ENCODE measurements around the gene ACOXL.
"Not testable (repeated sequence)": the region's sequence is repeated elsewhere in the genome, so short reads cannot be mapped to it uniquely, and the experiment has no call there.

Gene ACOXL

DNA sequence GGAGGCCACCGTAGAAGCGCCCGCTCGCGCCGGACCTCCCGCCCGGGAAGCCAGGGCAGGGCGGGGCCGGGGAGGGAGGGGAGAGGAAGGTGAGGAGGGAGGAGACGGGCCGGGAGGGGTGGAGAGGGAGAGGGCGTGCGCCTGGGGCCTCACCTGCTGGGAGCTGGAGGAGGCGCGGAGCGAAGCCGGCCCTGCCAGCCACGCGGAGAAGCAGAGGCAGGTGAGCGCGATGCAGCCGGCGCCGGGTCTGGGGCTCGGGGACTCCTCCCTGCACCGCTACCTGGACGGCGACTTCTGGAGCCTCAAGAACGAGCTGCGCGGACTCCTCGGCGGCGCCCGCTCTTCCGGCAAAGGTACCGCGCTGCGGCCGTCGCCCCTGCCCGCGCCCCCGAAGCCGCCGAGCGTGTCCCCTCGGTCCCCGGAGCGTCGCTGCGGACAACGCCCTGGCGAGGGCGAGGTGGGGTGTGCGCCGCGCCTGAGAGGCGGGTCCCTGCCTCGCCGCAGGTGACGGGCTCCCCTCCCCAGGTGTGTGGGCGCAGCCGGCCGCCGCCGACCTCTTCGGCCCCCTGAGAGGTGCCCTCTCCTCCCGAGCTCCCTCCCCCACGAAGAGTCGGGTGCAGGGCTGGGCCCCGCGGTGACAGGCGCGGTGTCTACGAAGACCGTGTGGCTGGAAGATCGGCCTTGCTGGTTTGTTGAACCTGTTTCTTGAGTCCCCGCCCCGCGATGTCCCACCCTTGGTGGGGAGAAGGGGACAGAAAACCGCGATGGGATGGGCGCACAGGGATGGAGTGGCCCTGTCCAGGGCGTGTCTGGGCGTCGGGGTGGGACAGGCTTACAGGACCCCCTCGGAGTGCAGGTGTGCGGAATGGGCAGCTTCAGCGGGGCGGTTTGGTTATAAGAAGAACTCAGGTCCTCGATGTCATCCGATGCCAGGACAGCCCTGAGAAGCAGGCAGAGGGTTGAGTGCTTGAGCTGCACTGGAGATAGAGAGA, at the start of gene ACOXL:
Gene ACOXL (plus strand): TSS at position 152 of the 992 bp plus-strand sequence. CDS start 35,817 bp downstream, outside the sequence.
- no peak for DNase-seq

DNA sequence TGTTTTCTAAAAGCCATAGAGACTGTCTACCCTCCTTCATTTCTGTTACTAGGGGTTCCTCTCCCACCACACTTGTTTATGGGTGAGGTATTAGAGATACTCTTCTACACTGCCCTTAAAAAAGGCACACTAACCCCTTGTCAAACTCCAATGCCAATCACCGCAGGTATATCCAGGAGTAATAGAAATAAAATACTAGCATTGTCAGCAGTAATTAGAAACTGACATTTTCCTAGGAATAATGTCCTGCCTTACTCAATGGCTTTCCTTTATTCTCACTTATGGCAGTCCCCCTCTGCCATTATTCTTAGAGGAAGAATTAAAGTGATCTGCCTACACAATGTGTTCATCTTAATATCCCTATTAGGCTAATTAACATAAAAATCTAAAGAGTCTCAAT, 49.5 kb upstream of the ACOXL start:
- no peak for DNase-seq

DNA sequence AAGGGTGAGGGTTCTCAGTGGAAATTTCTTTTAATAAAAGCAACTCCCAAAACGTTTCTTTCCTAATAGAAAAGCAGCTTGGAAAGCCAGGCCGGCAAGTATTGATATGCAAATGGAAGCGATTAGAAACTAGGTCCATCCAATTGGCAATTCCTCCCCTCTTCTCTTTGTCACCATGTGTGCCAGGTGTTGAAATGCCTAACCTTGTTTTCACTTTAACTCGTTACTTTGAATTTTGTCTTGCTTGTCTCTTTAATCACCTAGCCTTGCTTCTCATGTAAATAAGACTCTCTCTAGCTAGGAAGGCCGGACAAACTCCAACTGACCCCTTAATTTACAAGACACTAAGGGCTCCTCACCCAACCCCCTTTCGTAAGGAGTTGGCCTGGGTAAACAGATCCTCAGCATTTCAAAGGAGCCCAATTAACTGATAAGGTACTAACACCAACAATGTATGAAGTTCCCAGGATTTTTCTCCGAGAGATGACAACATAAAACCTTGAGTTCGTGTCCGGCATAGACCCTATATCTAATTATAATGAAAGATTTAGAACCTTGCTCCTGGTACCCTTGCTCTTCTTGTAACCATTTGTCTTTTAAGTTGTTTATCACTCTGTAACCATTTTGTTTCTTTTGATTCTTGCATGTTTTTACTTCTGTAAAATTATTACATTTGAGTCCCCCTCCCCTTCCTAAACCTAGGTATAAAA, 44.4 kb upstream of the ACOXL start:
- DNase-seq, result not testable (repeated sequence)

DNA sequence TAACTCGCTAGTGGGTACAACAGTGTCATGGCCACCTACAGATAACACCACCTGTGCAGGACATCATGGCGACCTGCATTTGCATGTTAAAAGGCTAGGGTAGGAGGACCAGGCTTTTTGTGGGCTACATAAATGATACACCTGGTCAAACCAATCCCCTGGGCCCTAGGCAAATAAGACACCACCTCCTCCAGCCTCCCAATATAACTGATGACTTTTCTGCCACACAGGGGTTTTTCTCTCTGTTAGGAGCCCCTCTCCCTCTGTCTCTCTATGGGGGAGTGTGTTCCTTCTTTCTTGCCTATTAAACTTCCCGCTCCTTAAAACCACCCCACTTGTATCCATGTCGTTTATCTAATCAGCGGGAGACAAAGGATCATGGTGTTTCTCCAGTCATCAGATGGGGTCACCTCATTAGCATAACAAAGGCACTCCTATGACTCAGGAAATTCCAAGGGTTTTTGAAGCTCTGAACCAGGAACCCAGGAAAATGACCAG, 43.7 kb upstream of the ACOXL start:
- no peak for DNase-seq

DNA sequence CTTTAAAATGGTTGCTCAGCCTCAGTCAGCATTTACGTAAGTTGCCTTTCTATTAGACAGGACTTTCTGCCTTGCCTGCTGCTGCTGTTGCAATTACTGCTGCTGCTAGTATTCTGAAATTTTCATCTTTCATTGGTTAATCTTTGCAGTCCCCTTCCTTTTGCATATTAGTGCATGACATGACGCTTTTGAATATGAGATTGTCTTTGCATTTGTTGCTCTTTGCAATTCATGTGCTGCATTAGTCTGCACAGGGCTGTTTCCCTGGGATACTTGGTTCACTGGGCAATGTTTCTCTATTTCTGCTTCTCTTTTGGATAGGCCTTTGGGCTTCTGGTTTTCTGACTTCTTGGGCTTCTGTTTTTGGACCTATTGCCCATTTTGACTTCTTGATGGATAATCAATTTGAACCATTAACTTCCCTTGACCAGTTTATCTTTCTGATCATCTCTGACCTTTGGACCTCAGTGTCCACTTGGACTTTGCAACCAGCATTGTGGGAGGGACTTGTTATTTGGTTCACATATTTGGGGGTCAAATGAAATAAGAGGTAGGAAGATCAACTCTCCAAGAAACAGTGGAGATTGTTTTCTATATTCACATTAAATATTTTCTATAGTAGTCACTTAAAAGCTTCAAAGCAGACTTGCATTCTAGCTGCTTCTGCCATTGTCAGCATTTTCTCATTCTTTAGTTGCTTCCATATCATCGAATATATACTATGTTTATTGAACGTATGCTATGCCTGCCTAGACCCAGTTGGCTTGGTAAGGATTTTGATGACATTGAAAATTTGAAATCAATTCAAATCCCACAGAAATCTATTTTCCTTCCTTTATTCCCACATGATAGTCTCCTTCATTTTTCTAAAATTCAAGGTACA, 42.0 kb upstream of the ACOXL start:
- no peak for DNase-seq

DNA sequence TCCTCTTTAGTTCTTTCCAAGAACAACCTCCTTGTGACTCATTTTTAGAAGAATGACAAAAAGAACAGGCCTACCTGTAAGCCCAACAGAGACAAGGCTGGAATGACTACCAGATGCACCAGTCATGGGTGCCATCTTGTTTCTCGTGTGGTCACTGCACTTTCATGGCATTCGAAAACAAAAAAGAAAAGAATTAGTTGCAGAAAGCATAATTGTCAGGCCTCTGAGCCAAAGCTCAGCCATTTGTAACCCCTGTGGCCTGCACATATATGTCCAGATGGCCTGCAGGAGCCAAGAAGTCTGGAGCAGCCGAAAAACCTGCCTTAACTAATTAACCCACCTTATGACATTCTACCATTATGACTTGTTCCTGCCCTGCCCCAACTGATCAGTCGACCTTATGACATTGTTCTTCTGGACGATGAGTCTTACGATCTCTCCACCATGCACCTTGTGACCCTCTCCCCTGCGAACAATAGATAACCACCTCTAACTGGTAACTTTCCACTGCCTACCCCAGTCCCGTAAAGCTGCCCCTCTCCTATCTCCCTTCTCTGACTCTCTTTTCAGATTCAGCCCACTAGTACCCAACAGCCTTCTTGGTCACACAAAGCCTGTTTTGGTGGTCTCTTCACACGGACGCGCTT, 40.6 kb upstream of the ACOXL start:
- no peak for DNase-seq

DNA sequence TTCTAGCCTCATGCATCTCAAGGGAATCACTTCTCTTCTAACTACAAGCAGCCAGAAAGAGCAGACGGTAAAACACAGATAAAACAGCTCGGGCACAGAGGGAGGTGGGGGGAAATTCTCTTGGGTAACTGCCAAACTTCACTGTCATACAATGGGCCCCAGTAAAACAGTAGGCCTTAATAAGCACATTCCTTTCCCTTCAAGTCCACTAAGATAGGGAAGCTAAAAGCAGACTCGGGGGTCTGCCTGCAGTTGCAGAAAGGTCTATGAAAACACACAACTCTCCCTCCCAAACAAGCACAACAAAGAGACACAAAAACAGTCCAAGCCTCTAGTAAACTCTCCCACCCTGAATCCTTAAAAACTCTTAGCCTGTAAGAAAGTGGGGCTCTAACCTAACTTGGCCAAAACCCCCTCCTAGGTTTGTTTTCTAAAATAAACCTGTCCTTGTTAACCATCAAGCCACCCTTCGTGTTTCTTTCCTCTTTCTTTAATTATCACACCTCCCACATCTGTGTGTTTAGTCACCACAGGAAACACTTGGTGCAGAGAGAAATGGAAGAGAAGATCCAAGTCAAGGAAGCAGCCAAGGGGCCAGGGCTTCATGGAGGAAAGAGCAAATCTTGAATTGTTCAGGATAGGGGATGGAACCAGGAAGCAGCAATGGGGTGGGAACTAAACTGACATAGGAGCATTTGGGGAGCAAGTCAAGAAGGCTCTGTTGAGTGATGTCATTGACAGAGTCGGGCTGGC, 37.1 kb upstream of the ACOXL start:
- DNase-seq, result not testable (repeated sequence)

DNA sequence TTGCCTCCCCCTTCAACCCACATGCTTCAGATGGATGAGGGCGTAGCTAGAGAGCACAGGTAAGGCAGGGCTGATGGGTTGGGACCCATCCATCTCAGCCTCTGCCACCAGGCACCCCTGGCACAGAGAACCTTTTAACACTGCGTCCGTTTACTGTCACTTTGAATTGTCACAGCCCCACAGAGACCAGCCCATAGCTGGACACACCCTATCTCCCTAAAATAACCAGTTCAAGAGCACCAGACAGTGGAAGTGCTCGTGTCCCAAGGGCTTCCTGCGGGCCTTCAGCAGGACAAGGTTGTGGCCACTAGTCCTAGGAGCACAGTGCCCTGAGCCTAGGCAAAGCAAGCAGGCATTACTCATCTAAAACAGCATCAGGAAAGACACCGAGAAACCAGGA, 34.1 kb upstream of the ACOXL start:
- not testable (repeated sequence) for DNase-seq

DNA sequence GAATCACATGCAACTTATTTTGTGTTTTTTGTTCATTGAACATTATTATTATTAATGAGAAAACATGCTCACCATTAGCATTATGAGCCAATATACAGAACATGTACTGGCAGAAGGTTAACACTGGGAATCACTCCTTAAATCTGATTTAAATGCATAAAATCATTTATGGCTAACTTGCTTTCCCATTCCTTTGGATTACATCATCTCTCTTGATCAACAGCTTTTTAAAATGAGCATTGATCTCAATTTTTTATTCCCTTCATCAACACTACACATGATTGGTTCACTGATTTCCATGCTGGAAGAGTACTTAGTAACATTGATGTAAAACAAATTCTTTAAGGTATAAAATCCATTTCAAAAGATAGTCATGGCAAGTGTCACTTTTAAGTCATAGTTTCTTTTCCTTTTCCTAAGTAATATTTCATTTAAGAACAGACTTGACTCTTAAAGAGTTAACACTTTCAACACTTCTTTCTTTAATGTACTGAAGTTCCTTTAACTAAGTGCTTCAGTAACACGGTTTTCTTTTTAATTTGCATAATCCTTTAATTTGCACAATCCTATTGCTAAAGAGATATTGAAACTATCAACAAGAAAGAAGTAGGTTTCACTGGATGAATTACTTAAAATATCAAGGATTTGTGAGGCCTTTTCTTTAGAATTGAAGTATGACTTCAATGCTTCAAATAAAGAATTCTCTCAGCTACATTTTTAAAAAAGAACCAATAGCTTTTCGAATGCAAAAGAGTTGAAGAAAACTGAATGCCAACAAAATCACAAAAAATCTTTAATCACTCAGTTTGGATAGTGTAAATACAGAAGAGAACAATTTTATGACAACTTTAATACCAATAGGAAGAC, 29.6 kb upstream of the ACOXL start:
- no peak for DNase-seq

DNA sequence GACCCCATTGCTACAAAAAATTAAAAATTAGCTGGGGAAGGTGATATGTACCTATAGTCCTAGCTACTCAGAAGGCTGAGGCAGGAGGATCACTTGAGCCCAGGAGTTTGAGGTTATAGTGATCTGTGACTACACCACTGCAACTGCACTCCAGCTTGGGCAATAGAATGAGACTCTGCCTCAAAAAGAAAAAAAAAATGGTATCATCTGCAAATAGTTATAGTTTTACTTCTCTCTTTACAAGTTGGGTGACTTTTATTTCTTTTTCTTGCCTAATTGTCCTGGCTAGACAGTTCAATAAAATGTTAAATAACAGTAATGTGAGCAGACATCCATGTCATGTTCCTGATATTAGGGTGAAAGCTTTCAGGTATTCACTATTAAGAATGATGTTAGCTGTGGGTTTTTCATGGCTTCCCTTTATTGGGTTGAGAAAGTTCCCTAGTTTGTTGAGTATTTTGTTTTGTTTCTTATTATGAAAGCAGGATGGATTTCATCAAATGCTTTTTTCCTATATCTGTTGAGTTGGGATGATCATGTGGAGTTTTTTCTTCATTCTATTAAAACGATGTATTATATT, 24.9 kb upstream of the ACOXL start:
- DNase-seq, result no peak

DNA sequence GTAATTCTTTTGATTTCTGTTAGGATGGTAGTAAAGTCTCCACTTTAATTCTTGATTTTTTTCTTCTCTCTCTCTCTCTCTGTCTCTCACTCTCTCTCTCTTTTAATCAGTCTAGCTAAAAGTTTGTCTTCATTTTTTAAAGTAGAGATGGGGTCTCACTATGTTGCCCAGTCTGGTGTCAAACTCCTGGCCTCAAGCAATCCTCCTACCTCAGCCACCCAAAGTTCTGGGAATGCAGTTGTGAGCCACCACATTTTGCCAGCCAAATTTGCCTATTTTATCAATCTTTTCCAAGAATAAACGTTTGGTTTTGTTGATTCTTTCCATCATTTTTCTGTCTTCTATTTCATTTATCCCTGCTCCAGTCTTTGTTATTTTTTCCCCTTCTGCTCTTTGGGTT, 23.9 kb upstream of the ACOXL start:
- DNase-seq, result no peak

DNA sequence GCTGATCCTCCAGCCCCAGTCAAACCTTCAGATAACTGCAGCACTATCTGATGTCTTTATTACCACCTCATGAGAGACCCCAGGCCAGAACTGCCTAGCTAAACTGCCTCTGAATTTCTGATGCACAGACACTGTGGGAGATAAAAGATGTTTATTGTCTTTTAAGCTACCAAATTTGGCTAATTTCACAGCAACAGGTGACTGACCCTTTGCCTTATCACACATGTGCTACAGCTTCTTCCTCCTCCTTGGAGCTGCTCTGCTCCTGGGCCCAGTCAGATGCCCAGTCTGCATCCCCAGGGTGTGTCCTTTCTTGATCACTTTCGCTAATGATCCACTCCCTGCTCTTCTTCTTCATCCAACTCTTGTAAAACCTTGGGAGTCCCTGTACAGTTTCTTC, 19.6 kb upstream of the ACOXL start:
- DNase-seq, result no peak

DNA sequence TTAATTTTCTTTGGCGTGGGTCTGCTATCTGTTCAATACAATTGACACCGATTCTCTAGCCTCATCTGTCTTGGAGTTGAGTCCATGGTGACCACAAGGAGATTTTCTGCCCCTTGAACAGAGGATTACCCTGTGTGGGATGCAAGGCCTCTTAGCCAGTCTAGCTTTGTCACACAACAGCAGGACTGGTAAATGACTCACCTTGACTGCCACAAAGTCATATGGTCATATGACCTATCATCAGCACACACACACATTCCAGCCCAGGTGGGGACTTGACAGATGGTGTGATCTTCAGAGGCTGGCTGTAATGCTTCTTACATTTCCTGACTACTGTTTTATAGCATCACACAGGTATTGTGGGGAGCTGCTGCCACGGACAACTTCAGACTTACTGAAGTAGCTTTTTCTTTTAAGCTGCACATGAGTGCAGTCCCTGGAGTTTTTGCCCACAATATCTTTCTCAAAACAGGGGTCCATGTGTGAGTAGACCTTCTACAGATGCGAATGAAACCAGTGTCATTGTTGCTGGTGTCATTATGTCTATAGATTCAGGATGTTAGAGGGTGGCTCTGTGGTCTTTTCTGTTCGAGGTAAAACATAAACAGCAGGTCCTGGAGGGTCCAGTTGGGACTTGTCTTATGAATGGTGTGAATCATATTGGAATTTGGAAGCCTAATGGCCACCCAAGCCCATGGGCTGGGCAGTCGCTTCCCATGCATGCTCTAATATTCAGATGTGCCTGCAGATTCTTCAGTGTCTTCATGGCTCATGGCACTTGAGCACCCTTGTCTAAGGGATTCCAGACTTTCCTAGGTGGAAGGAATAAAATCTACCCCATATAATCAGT, 18.6 kb upstream of the ACOXL start:
- DNase-seq, result peak; percentile 19

DNA sequence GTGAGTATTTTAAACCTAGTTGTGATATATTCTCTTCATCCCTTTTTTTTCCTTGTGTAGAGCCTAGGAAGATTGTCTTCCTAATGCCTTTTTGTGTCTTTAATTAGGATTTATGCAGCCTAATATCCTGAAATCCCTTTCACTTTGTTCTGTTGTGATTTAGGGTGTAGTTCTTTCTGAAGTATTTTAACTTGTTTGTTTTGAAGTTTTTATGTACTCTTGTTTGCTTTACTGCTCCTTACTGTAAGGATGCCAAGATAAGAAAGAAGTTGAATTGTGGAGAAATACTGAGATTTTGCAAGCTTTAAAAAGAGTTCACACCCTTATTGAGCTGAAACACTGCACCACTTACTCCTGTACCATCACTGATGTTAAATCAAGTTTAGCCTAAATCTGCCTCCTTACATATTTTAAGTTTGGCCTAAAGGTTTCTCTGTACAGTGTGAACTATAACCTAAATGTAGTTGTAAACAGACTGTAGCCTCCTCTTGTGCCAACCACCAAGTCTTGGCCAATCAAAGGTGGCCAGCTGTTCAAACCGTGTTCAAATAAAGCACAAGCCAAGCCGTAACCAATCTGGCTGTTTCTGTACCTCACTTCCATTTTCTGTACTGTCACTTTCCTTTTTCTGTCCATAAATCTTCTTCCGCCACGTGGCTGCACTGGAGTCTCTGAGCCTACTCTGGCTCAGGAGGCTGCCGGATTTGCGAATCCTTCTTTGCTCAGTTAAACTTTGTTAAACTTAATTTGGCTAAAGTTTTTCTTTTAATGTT, 17.7 kb upstream of the ACOXL start:
- no peak for DNase-seq

DNA sequence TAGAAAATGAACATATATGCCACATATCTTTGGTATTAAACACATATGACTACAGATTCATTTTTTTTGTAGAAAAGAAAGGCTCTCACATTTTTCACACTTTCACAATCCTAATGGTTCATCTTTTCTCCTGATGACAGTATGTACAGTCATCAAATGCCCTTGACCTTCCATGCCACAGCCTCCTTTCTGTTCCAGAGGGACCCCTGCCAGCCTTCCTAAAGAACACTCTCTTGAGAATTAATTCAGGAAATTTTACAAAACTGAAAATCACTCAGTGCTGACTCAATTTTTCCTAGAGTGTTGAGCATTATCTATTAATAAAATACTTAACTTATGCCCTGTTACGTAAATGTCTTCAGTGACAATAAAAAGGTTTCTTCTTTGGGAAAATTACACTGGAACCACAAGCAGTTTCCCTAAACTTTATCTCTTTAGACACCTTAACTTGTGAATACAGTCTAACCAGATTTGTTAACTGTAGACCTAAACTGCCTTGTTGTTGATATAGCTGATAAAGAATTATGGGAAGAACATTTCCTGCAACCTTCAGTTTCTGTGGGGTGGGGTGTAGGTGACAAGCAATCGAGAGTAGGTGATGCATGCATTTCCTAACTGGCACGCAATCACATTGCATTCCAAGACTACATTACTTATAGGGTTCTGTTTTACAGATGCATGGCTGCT, 15.3 kb upstream of the ACOXL start:
- DNase-seq, result no peak

DNA sequence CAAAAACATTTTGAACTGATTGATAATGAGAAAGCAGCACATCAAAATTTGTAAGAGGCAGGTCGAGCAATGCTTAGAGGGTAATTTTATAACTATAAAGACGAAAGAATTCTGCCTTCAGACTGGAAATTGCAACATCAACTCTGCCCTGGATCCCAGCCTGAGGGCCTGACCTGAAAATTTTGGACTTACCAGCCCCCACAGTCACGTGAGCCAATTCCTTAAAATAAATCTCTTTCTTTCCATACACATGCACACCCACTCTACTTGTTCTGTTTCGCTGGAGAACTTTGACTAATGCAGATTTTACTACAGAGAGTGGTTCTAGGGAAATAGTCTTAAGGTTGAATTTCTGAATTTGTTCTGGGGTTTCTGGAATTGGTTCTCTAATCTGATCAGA, 14.6 kb upstream of the ACOXL start:
- no peak for DNase-seq

DNA sequence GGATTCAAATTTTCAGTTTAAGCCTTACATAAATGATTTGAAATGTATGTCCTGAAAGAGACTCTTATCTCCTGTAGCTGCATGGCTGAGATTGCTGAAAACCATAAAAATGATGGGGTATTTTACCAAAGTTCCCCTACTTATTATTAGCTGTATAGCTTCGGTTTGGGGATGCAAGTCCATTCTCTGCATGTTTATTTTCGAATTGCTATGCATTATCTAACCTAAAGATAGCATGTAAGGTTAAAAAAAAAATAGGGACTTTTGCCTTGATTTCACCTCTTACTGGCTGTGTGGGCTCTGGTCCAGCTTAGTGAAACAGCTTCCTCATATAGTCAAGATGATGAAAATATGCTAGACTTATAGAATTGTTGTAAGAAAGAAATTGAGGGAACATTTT, 14.0 kb upstream of the ACOXL start:
- no peak for DNase-seq

DNA sequence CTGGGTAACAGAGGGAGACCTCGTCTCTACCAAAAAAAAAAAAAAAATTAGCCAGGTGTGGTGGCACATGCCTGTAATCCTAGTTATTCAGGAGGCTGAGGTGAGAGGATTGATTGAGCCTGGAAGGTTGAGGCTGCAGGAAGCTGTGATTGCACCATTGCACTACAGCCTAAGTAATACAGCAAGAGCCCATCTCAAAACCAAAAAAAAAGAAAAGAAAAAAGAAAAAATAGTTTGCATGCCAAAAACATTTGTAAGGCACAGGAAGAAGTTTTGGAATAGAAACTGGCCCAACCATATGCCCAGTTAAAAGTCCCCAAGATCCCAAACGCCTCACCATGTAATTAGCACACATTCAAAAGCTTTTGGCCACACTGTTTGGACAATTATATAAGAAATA, 13.4 kb upstream of the ACOXL start:
- no peak for DNase-seq
